ENCODE measurements around the gene BAHCC1.

DNA sequence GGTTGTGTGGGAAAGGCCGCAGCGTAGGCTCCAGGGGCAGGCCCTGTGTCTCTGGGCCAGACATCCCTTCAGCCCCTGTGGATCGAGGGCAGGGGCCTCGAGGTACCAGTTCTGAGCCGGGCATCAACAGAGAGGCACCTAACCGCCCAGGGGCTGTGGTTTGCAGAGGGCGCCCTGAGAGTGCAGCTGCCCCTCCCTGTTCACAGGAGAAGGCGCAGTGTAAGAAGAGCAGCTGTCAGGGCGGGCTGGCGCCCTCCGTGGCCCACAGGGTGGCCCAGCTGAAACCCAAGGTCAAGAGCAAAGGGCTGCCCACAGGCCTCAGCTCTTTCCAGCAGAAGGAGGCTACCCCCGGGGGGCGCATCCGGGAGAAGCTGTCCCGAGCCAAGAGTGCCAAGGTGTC is 60.8 kb downstream of the BAHCC1 start:
- TF ChIP-seq RAD21 (IDR thresholded peaks at IDR 0.05; ENCODE audit: low read length) (no peak), POLR2A (IDR thresholded peaks at IDR 0.05; ENCODE audit: low read depth, low read length) (no peak)
